Gastroesophageal sphincter (tissue), 3 donors: ENCODE measurements around the gene CAPSL.

Experiments
- CTCF ChIP-seq, 4 experiments: fragments of 200-600 bp in 2 of 4; fragments of 450-650 bp in 2 of 4; sonication (generic) in 1 of 4; IDR thresholded peaks; one replicate each; pipeline ENCODE4 v1.5.1; 2017 to 2019; ENCODE audit warnings: antibody characterized with exemption in 4 of 4, mild to moderate bottlenecking in 2 of 4, moderate library complexity in 2 of 4
- EP300 ChIP-seq: sonication (generic); formaldehyde crosslinking; IDR thresholded peaks from one replicate; pipeline ENCODE4 v1.6.1; 2017; ENCODE audit warnings: antibody characterized with exemption, mild to moderate bottlenecking
- POLR2A ChIP-seq, 2 donors: fragments of 450-650 bp; IDR thresholded peaks; one replicate each; pipeline ENCODE4 v1.6.1; 2017; ENCODE audit warnings: antibody characterized with exemption in 2 of 2, mild to moderate bottlenecking in 2 of 2, moderate library complexity in 1 of 2
- POLR2AphosphoS5 ChIP-seq: sonication (generic); formaldehyde crosslinking; IDR thresholded peaks from one replicate; pipeline ENCODE4 v1.6.1; 2017; ENCODE audit warnings: antibody characterized with exemption

- TF ChIP-seq CTCF (IDR thresholded peaks at IDR 0.05) (peak in 3 of 4 experiments; percentile 17 to 66 (median 39)), POLR2A (IDR thresholded peaks at IDR 0.05) (no peak), POLR2AphosphoS5 (no peak), EP300 (no peak)
Measured at GRCh38 chr5:35924950-35925722, 13.3 kb downstream of the CAPSL start.
